WERI-Rb-1 (cell line): ENCODE measurements around the gene SLIT3.

Experiments used
- DNase-seq: peaks from one replicate; pipeline ENCODE4 v3.0.0-alpha.2; 2020
- H3K27ac ChIP-seq: fragments of 250-450 bp; sonication (Bioruptor Pico); 2 replicates; pipeline ENCODE4 v1.5.1; 2020; ENCODE audit warnings: mild to moderate bottlenecking, moderate library complexity
- H3K27me3 ChIP-seq: fragments of 250-450 bp; sonication (Bioruptor Pico); 2 replicates; pipeline ENCODE4 v1.5.1; 2021; ENCODE audit warnings: mild to moderate bottlenecking, low read depth, moderate library complexity; ENCODE audit not compliant: insufficient read depth, severe bottlenecking
- H3K36me3 ChIP-seq: fragments of 250-450 bp; sonication (Bioruptor Pico); 2 replicates; pipeline ENCODE4 v1.5.1; 2020; ENCODE audit warnings: mild to moderate bottlenecking, moderate library complexity
- H3K4me3 ChIP-seq: 2 replicates; pipeline ENCODE4 v1.5.1; 2011; ENCODE audit warnings: low read depth, mild to moderate bottlenecking, control low read depth, low read length
- H3K9me3 ChIP-seq: fragments of 250-450 bp; sonication (Bioruptor Pico); 2 replicates; pipeline ENCODE4 v1.5.1; 2021; ENCODE audit warnings: mild to moderate bottlenecking, moderate library complexity; ENCODE audit not compliant: severe bottlenecking
- TF ChIP-seq, protein P1 (sequence below): IDR thresholded peaks from 2 replicates; pipeline ENCODE4 v1.5.1; 2011; ENCODE audit warnings: low read depth, mild to moderate bottlenecking, control low read depth, inconsistent platforms, low read length

The SLIT3 gene

GRCh38 chr5:169202969-169203368 lies 98.0 kb downstream of the SLIT3 start:
- TF ChIP-seq, protein P1, sequence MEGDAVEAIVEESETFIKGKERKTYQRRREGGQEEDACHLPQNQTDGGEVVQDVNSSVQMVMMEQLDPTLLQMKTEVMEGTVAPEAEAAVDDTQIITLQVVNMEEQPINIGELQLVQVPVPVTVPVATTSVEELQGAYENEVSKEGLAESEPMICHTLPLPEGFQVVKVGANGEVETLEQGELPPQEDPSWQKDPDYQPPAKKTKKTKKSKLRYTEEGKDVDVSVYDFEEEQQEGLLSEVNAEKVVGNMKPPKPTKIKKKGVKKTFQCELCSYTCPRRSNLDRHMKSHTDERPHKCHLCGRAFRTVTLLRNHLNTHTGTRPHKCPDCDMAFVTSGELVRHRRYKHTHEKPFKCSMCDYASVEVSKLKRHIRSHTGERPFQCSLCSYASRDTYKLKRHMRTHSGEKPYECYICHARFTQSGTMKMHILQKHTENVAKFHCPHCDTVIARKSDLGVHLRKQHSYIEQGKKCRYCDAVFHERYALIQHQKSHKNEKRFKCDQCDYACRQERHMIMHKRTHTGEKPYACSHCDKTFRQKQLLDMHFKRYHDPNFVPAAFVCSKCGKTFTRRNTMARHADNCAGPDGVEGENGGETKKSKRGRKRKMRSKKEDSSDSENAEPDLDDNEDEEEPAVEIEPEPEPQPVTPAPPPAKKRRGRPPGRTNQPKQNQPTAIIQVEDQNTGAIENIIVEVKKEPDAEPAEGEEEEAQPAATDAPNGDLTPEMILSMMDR: no peak
- no peak overlapping the region for H3K4me3 ChIP-seq
- H3K9me3 ChIP-seq: peaks cover 2% of the 10 kb centered on the region
- H3K27me3 ChIP-seq: peaks cover 60% of the 10 kb centered on the region
- DNase-seq: no peak
- H3K36me3 ChIP-seq: no peaks in the 10 kb centered on the region
- H3K27ac ChIP-seq: no peak overlapping the region

GRCh38 chr5:169201597-169201996 lies 99.3 kb downstream of the SLIT3 start:
- no peak for DNase-seq
- Histone ChIP-seq H3K4me3 (no peak overlapping the region), H3K27ac (no peak overlapping the region), H3K36me3 (no peaks in the 10 kb centered on the region), H3K27me3 (peaks cover 60% of the 10 kb centered on the region), H3K9me3 (peaks cover 2% of the 10 kb centered on the region)
- TF ChIP-seq, protein P1: no peak

GRCh38 chr5:169200125-169200778 lies 100.7 kb downstream of the SLIT3 start:
- DNase-seq: no peak
- Histone ChIP-seq H3K9me3 (peaks cover 2% of the 10 kb centered on the region), H3K4me3 (no peak overlapping the region), H3K36me3 (no peaks in the 10 kb centered on the region), H3K27me3 (peaks cover 66% of the 10 kb centered on the region), H3K27ac (no peak overlapping the region)
- TF ChIP-seq, protein P1: no peak

- no peak overlapping the region for H3K27ac ChIP-seq
- H3K36me3 ChIP-seq: no peaks in the 10 kb centered on the region
- peaks cover 72% of the 10 kb centered on the region for H3K27me3 ChIP-seq
- no peak overlapping the region for H3K4me3 ChIP-seq
- H3K9me3 ChIP-seq: peaks cover 2% of the 10 kb centered on the region
- DNase-seq: no peak
- TF ChIP-seq, protein P1: no peak
These were observed 103.6 kb downstream of the SLIT3 start for GRCh38 chr5:169197343-169197742.

DNA sequence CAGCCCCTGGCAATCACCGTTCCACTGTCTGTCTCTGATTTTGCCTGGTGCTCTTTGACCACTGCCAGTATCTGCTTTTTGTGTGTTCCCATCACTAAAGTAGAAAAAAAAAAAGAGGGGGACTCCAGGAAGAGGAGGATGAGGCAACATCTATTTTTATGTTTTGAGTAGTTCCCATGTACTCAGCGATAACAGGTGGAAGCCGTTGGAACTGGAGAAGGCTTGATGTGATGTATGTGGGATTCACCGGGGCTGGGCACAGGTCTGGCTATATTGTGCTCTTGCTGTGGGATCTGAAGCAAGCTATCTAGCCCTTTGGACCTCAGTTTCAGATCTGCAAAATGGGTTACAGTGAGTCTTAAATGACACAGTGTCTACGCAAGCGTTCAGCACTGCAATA lies 104.9 kb downstream of the SLIT3 start:
- no peak for DNase-seq
- Histone ChIP-seq H3K4me3 (no peak overlapping the region), H3K27ac (no peak overlapping the region), H3K36me3 (no peaks in the 10 kb centered on the region), H3K9me3 (no peaks in the 10 kb centered on the region), H3K27me3 (peaks cover 80% of the 10 kb centered on the region)
- TF ChIP-seq, protein P1: no peak

DNA sequence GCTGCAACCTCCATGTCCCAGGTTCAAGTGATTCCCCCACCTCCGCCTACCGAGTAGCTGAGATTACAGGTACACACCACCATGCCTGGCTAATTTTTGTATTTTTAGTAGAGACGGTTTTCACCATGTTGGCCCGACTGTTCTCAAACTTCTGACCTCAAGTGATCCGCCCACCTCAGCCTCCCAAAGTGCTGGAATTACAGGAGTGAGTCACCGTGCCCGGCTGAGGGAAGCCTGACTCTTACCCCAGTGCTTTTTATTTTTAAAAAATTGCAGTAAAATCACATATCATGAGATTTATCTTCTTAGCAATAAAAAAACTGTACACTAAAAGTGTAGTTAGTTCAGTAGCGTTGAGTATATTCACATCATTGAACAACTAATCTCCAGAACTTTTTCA lies 105.3 kb downstream of the SLIT3 start:
- Histone ChIP-seq H3K36me3 (no peaks in the 10 kb centered on the region), H3K27ac (no peak overlapping the region), H3K27me3 (peaks cover 80% of the 10 kb centered on the region), H3K4me3 (no peak overlapping the region), H3K9me3 (no peaks in the 10 kb centered on the region)
- TF ChIP-seq, protein P1: no peak
- no peak for DNase-seq
